Loucy (cell line): Measurements from ENCODE around the gene BCAS4.

Experiments
- H2AFZ ChIP-seq: fragments of 200-600 bp; sonication (generic); 2 replicates; pipeline ENCODE4 v1.6.0; 2016; ENCODE audit warnings: antibody characterized with exemption, mild to moderate bottlenecking, low read length, moderate library complexity
- H3F3A ChIP-seq: fragments of 200-600 bp; 2 replicates; pipeline ENCODE4 v1.6.0; 2016; ENCODE audit warnings: antibody characterized with exemption, low read depth, mild to moderate bottlenecking
- H3K27me3 ChIP-seq: fragments of 200-600 bp; sonication (generic); 2 replicates; pipeline ENCODE4 v1.6.1; 2014; ENCODE audit warnings: low read length, mild to moderate bottlenecking; ENCODE audit not compliant: insufficient read depth, poor library complexity, severe bottlenecking
- H3K36me3 ChIP-seq: fragments of 200-600 bp; sonication (generic); 2 replicates; pipeline ENCODE4 v1.6.1; 2016; ENCODE audit warnings: low read length; ENCODE audit not compliant: insufficient read depth
- H3K4me1 ChIP-seq: fragments of 200-600 bp; sonication (generic); 2 replicates; pipeline ENCODE4 v1.5.1; 2014; ENCODE audit warnings: low read length, mild to moderate bottlenecking; ENCODE audit not compliant: insufficient read depth, poor library complexity, severe bottlenecking
- H3K4me2 ChIP-seq: fragments of 200-600 bp; sonication (generic); 2 replicates; pipeline ENCODE4 v1.6.0; 2014; ENCODE audit warnings: antibody characterized with exemption, low read length, low read depth, mild to moderate bottlenecking; ENCODE audit not compliant: poor library complexity, severe bottlenecking
- H3K4me3 ChIP-seq: fragments of 200-600 bp; sonication (generic); 2 replicates; pipeline ENCODE4 v1.5.1; 2014; ENCODE audit warnings: low read length, mild to moderate bottlenecking, mixed read lengths; ENCODE audit not compliant: poor library complexity, severe bottlenecking
- H3K79me2 ChIP-seq: fragments of 200-600 bp; sonication (generic); 2 replicates; pipeline ENCODE4 v1.6.1; 2014; ENCODE audit warnings: low read length; ENCODE audit not compliant: insufficient read depth
- H3K9ac ChIP-seq: fragments of 200-600 bp; sonication (generic); 2 replicates; pipeline ENCODE4 v1.6.0; 2014; ENCODE audit warnings: mild to moderate bottlenecking, low read depth, low read length, moderate library complexity; ENCODE audit not compliant: poor library complexity, severe bottlenecking
- H3K9me2 ChIP-seq: fragments of 200-600 bp; sonication (generic); replicated peaks from 2 replicates; pipeline ENCODE4 v1.6.1; 2016; ENCODE audit warnings: low read depth, low read length, mixed read lengths
- H3K9me3 ChIP-seq: fragments of 200-600 bp; sonication (generic); 2 replicates; pipeline ENCODE4 v1.6.1; 2014; ENCODE audit warnings: mild to moderate bottlenecking, antibody characterized with exemption, low read length, low read depth; ENCODE audit not compliant: insufficient read depth
- H4K20me1 ChIP-seq: fragments of 200-600 bp; sonication (generic); 2 replicates; pipeline ENCODE4 v1.6.0; 2014; ENCODE audit warnings: antibody characterized with exemption, low read length, mild to moderate bottlenecking; ENCODE audit not compliant: insufficient read depth, poor library complexity, severe bottlenecking
- EZH2phosphoT487 ChIP-seq: fragments of 200-600 bp; IDR thresholded peaks from 2 replicates; pipeline ENCODE4 v1.6.1; 2018; ENCODE audit warnings: antibody characterized with exemption, mild to moderate bottlenecking, moderate library complexity, borderline replicate concordance
- TF ChIP-seq, protein P1 (sequence below): fragments of 200-600 bp; sonication (generic); conservative IDR thresholded peaks from 2 replicates; pipeline ENCODE4 v1.5.1; 2014; ENCODE audit warnings: mild to moderate bottlenecking, antibody characterized with exemption, low read length

BCAS4 gene

DNA sequence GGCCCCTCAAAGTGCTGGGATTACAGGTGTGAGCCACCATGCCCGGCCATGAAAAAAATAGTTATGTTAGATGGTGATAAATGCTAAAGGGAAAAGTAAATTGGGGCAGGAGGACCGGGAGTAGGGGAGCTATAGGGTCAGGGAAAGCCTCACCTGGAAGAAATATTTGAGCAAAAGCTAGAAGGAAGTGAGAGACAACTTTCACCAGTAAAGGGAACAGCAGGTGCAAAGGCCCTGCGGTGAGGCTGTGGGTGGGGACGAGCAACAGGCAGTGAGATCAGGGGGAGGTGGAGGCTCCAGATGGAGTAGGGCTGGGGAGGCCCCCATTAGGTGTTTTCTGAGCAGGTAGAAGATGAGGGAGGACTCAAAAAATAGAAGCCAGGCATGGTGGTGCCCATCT lies 16.0 kb downstream of the BCAS4 start:
- no peaks in the 10 kb centered on the region for H3K9me3 ChIP-seq
- H3F3A ChIP-seq: peaks cover 5% of the 10 kb centered on the region; the same call in 1 of the 2 replicates
- H3K4me3 ChIP-seq: no peak overlapping the region
- no peak overlapping the region for H3K9ac ChIP-seq
- H3K79me2 ChIP-seq: no peaks in the 10 kb centered on the region
- TF ChIP-seq, protein P1, sequence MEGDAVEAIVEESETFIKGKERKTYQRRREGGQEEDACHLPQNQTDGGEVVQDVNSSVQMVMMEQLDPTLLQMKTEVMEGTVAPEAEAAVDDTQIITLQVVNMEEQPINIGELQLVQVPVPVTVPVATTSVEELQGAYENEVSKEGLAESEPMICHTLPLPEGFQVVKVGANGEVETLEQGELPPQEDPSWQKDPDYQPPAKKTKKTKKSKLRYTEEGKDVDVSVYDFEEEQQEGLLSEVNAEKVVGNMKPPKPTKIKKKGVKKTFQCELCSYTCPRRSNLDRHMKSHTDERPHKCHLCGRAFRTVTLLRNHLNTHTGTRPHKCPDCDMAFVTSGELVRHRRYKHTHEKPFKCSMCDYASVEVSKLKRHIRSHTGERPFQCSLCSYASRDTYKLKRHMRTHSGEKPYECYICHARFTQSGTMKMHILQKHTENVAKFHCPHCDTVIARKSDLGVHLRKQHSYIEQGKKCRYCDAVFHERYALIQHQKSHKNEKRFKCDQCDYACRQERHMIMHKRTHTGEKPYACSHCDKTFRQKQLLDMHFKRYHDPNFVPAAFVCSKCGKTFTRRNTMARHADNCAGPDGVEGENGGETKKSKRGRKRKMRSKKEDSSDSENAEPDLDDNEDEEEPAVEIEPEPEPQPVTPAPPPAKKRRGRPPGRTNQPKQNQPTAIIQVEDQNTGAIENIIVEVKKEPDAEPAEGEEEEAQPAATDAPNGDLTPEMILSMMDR: no peak
- TF ChIP-seq EZH2phosphoT487: no peak
- no peaks in the 10 kb centered on the region for H3K36me3 ChIP-seq
- no peaks in the 10 kb centered on the region for H4K20me1 ChIP-seq
- no peak overlapping the region for H2AFZ ChIP-seq
- H3K27me3 ChIP-seq: no peaks in the 10 kb centered on the region
- H3K9me2 ChIP-seq: no peaks in the 10 kb centered on the region
- H3K4me1 ChIP-seq: peaks cover 20% of the 10 kb centered on the region
- H3K4me2 ChIP-seq: no peak overlapping the region

DNA sequence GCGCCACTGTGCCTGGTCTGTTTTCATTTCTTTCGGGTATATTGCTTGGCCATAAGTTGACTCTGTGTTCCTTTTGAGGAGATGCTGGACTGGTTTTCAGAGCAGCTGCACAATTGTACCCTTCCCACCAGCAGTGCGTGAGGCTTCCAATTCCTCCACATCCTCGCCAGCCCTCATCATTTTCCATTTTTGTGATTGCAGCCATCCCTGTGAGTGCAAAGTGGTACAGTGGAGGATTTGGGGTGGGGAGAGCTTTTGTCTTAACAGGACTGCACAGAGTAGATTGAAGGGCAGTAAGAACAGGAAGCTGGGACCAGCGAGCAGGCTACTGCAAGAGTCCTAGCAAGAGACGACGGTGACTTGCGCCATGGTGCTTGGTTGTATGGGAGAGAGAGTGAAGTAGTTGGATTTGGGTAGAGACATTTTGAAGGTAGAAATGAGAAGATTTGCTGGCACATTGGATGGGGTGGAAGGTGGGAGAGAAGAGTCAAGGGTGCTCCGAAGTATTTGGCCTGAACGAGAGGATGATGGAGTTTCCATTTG lies 18.3 kb downstream of the BCAS4 start:
- no peaks in the 10 kb centered on the region for H4K20me1 ChIP-seq
- no peak overlapping the region for H2AFZ ChIP-seq
- H3K9me2 ChIP-seq: no peaks in the 10 kb centered on the region
- H3K9ac ChIP-seq: no peak overlapping the region
- no peak overlapping the region for H3K4me2 ChIP-seq
- peaks cover 5% of the 10 kb centered on the region; the same call in 1 of the 2 replicates for H3F3A ChIP-seq
- TF ChIP-seq EZH2phosphoT487: no peak
- TF ChIP-seq, protein P1: no peak
- H3K36me3 ChIP-seq: no peaks in the 10 kb centered on the region
- no peaks in the 10 kb centered on the region for H3K79me2 ChIP-seq
- no peaks in the 10 kb centered on the region for H3K27me3 ChIP-seq
- no peak overlapping the region for H3K4me3 ChIP-seq
- H3K9me3 ChIP-seq: no peaks in the 10 kb centered on the region
- H3K4me1 ChIP-seq: peaks cover 25% of the 10 kb centered on the region

DNA sequence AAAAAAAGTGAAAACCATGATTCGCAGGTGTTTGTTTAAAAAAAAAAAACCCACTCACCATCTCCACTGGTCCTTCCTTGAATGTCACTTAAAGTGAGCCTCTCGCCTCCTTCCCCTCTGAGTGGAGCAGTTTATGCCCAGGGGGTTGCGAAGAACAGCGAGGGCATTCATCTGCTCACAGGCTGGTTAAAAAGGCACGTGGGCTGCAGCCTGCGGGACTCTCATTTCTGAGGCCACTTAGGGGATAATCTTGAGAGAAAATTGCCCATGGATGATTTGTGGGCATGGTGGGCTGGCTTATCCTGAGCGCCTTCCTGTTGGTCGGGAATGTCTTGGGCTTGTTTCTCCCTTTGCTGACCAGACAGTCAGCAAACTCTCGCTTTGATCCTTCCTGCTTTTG lies 18.9 kb downstream of the BCAS4 start:
- no peak overlapping the region for H2AFZ ChIP-seq
- no peak for TF ChIP-seq EZH2phosphoT487
- TF ChIP-seq, protein P1: no peak
- H3K27me3 ChIP-seq: no peaks in the 10 kb centered on the region
- H3K4me2 ChIP-seq: no peak overlapping the region
- H3K79me2 ChIP-seq: no peaks in the 10 kb centered on the region
- no peaks in the 10 kb centered on the region for H4K20me1 ChIP-seq
- H3K9me2 ChIP-seq: no peaks in the 10 kb centered on the region
- H3K36me3 ChIP-seq: no peaks in the 10 kb centered on the region
- peaks cover 31% of the 10 kb centered on the region for H3K4me1 ChIP-seq
- no peaks in the 10 kb centered on the region for H3K9me3 ChIP-seq
- H3F3A ChIP-seq: peaks cover 5% of the 10 kb centered on the region; the same call in 1 of the 2 replicates
- H3K9ac ChIP-seq: no peak overlapping the region
- no peak overlapping the region for H3K4me3 ChIP-seq
